Anterior cingulate cortex (tissue), 58 donors: Measurements from ENCODE around the gene ROBO3.

Source experiments
- DNase-seq, 58 donors: peaks; one replicate each; lab custom pipeline; 2025; lab: John Stamatoyannopoulos, UW

ROBO3 gene

GRCh38 chr11:124915541-124916369 lies 50.5 kb downstream of the ROBO3 start:
- DNase-seq, result no peak

- no peak for DNase-seq
Measured at GRCh38 chr11:124916370-124916710, 51.1 kb downstream of the ROBO3 start.

- DNase-seq, result peak in 49 of 58 donors; percentile 17 to 94 (median 74)
Measured at GRCh38 chr11:124917115-124917637, 51.9 kb downstream of the ROBO3 start.

GRCh38 chr11:124918950-124919349 lies 53.7 kb downstream of the ROBO3 start, which contains the start of gene HEPN1:
TSS of gene HEPN1 (plus strand) at chr11:124919250.
- no peak for DNase-seq

GRCh38 chr11:124919898-124920297 lies 54.7 kb downstream of the ROBO3 start:
- DNase-seq, result peak in 2 of 58 donors; percentile 53 to 56

- DNase-seq, result no peak
Measured at GRCh38 chr11:124920356-124920755, 55.1 kb downstream of the ROBO3 start.

GRCh38 chr11:124920870-124921609 lies 55.8 kb downstream of the ROBO3 start:
- DNase-seq, result peak in 13 of 58 donors; percentile 17 to 45 (median 27)

GRCh38 chr11:124922831-124923230 lies 57.6 kb downstream of the ROBO3 start:
- no peak for DNase-seq

GRCh38 chr11:124923296-124923695 lies 58.1 kb downstream of the ROBO3 start:
- DNase-seq, result no peak

- peak in 19 of 58 donors; percentile 3 to 73 (median 36) for DNase-seq
Measured at GRCh38 chr11:124928942-124929665, 63.9 kb downstream of the ROBO3 start.

- no peak for DNase-seq
Measured at GRCh38 chr11:124930799-124931198, 65.6 kb downstream of the ROBO3 start.
